GM19035 (cell line): ENCODE measurements around the gene RBM10.

ENCODE experiments used
- ATAC-seq: cut with Tn5 transposase; IDR thresholded peaks from one replicate; pipeline ENCODE4 v1.9.1; 2021; ENCODE audit not compliant: unreplicated experiment

RBM10 gene

DNA sequence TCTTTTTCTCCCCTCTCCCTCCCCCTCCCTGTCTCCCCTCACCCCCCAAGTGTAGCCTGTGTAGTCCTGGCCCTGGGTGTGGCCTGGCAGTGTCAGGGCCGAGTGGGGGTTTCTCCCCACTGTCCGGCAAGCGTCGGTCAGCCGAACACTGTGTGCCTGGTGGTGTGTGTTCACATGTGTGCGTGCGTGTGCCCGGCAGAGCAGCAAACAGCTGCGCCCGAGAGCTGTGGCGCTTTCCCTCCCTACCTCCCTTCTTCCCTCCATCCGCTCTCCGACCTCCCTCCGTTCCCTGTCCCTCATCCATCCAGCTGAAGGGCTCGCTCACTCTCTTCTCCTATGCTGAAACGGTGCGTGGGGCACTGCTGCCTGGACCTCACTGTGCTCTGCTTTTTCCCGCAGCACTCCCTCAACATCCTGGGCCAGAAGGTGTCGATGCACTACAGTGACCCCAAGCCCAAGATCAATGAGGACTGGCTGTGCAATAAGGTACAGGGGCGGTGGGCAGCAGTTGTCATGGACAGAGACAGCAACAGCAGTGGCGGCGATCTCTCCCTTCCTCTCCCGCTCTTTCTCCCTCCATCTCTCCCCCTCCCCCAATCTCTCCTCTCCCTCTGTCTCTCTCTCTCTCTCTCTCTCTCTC, 31.2 kb downstream of the RBM10 start:
- no peak for ATAC-seq

DNA sequence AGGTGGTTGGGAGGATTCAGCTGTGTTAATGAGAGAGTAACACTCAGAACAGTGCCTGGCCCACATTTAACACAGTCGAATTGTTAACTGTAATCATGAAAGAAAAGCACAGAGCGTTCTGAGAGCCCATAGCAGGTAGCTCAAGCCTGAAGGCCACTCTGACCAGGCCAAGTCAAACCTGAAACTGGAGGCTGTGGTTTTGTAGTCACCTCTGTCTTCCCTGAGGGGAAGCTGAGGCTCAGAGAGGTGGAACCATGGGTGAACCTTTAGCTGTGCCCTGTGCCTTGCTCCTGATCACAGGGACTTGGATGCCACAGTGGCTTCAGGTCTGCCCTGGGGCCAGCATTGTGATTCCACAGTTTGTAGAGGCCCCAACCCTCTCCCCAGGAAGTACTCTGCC, 32.1 kb downstream of the RBM10 start:
- no peak for ATAC-seq

DNA sequence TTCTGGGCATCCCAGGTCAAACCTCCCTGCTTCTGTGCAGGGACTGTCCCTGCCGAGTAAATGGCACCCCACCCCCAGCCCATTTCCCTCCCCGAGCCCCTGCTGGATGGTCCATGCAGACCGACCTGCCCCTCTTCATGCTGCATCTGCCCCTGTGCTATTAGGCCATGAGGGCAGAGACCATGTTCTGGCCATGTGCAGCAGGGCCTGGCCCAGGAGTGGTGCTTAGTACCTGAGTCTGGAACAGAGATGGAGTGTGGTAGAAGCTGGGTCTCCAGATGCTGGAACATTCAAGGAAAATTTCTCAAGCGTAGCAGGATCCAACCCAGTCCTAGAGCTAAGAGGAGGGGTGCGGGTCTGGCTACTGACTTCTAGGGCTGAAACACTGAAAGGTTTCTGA, 33.3 kb downstream of the RBM10 start:
- no peak for ATAC-seq

DNA sequence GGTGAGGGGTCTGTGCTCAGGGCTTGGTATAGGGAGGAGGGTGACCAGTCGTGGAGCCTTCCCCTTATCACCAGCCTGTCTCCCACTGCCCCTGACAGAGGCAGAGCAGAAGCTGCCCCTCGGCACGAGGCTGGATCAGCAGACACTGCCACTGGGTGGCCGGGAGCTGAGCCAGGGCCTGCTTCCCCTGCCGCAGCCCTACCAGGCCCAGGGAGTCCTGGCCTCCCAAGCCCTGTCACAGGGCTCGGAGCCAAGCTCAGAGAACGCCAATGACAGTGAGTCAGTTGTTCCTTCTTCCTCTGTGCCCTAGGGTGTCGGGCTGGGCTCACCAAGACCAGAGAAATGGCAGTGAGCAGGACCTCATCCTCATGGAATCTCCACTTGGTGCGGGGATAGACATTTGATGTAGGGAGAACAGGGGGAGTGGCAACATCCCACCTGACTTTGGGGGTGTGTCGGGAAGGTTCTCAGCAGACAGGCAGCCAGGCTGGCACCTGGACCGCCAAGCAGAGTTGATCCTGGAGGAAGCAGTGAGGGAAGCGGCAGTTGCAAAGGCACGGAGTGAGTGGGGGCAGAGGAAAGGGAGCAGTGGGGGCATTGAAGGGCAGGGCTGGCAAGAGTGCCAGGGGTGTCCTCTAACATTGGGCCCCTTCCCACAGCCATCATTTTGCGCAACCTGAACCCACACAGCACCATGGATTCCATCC, 34.4 kb downstream of the RBM10 start:
- ATAC-seq: no peak

DNA sequence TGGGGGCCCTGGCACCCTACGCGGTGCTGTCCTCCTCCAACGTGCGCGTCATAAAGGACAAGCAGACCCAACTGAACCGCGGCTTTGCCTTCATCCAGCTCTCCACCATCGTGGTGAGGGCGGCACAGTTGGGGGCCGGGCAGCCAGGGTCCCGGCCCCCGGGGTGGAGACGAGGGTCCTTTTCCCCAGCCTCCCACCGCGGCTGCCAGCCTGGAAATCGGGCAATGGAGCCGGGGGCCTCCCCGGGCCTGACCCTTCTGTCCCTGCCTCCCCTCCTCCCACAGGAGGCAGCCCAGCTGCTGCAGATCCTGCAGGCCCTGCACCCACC, 34.9 kb downstream of the RBM10 start:
- no peak for ATAC-seq

DNA sequence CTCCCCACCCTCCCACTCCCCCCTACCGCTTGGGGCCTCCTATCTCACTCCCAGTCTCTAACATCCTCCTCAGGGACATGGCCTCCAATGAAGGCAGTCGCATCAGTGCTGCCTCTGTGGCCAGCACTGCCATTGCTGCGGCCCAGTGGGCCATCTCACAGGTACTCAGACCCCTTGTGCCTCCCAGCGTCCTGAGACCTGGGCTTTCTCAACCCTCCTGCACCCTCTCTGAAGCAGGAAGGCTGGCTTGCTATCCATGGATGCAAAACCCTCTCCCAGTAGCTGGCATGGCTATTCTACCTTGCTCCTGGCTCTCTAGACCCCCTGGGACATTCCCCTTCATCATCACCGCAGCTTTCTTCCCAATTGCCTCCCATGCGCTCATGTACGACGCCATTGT, 35.3 kb downstream of the RBM10 start:
- no peak for ATAC-seq

DNA sequence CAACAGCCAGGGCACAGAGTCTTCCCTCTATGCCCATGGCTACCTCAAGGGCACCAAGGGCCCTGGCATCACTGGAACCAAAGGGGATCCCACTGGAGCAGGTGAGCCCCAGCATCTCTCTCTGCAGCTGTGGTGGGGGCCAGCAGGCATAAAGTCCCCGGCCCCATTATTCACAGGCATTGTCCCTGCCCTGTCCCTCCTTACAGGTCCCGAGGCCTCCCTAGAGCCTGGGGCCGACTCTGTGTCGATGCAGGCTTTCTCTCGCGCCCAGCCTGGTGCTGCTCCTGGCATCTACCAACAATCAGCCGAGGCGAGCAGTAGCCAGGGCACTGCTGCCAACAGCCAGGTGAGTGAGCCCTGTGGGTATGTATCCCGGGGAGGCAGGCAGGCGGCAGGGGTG, 36.3 kb downstream of the RBM10 start:
- ATAC-seq: no peak

DNA sequence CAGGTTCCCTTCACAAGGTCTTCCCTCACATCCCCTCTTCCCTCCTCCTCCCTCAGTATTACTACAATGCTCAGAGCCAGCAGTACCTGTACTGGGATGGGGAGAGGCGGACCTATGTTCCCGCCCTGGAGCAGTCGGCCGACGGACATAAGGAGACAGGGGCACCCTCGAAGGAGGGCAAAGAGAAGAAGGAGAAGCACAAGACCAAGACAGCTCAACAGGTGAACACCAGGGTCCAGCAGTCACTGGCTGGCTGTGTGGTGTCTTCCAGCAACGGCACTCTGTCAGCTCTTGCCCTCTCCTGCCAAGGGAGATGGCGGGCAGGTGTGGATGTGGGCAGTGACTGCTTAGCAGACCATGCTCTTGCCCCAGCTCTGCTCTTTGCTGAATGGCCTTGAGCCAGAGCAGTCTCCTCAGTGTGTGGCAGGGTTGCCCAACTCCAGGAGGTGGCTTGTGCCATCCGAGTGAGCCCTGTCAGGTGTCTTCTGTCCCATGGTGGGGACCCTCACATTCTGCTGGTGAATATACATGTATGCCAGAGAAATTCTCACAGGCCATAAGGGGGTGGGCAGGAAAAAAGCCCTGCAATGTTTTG, 37.2 kb downstream of the RBM10 start:
- no peak for ATAC-seq

DNA sequence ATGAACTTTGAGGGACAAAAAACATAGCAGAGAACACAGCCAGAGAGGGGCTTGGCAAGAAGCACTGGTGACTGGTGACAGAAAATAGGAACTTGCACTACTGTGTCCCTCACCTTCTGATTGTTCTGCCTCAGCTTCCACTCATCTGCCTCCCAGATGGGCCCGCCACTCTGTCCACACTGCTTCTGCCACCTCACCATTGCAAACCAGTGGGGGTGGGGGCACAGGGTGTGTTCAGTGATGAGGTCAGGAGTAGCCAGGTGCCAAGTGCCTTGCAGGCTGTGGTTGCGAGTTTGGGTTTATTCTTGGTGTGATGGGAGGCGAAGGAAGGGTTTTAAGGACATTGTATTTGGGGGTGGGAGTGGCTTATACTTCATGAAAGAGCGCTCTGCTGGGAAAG, 39.5 kb downstream of the RBM10 start:
- no peak for ATAC-seq

DNA sequence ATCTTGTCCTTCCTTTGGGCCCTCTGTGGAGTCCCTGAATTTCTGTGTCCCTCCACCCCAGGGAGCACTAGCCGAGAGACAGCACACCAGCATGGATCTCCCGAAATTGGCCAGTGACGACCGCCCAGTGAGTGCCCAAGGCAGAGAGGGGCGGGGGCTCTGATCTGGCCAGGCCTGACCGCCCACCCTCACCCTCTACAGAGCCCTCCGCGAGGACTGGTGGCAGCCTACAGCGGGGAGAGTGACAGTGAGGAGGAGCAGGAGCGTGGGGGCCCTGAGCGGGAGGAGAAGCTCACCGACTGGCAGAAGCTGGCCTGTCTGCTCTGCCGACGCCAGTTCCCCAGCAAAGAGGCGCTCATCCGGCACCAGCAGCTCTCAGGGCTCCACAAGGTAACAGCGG, 40.2 kb downstream of the RBM10 start:
- no peak for ATAC-seq

DNA sequence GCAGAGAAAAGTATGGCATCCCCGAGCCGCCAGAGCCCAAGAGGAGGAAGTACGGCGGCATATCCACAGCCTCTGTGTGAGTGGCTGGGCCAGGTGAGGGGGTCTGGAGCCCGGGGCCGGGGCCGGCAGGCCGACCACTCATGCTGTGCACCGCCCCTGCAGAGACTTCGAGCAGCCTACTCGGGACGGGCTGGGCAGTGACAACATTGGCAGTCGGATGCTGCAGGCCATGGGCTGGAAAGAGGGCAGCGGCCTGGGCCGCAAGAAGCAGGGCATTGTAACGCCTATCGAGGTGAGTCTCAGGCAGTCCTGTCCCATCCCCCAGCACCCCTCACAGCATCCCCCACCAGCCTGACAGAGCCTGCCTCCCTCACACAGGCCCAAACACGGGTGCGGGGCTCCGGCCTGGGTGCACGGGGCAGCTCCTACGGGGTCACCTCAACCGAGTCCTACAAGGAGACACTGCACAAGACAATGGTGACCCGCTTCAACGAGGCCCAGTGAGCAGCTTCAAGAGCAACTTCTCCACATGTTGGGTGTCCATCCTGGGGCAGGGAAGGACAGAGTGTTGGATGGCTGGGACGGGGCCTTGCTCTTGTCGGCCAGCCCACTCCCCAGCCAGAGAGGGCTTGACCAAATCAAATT, 41.2 kb downstream of the RBM10 start:
- no peak for ATAC-seq

DNA sequence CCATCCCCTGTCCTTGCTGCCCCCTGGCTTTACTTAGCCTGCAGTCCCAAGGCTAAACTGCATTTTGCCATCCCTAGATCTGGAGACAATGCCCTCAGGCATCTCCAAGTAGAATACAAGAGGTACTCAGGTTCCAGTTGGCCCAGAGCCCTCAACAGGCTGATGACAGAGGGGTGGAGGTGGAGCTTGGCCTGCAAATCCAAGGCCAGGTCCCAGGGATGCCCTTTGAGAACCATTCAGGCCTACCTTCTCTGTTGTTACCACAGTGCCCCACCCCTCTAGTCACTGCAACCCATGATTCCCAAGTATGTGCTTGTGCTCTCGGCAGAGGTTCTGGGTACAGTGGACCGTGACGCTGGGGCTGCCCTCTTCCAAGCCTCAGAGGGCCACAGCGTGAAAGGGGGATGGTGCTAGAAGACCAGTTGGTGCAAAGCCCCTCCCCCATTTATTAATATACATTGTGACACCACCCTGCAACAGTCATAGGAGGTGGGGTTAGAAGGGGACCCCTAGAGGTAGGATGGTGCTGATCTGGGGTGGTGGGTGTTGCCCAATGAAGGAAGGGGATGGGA, 42.2 kb downstream of the RBM10 start:
- ATAC-seq: no peak

DNA sequence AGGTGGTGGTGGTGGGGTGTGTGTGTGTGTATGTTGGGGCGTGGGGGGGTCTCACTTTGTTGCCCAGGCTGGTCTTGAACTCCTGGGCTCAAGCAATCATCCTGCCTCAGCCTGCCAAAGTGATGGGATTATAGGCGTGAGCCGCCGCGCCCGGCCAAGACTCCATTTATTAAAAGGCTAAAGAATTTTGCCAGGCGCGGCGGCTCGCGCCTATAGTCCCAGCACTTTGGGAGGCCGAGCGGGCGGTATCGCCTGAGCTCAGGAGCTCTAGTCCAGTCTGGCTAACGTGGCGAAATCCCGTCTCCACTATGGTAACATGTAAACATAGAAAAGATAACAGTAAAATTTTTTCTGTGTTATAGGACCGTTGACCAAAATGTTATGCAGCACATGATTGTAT, 44.9 kb downstream of the RBM10 start:
- no peak for ATAC-seq

DNA sequence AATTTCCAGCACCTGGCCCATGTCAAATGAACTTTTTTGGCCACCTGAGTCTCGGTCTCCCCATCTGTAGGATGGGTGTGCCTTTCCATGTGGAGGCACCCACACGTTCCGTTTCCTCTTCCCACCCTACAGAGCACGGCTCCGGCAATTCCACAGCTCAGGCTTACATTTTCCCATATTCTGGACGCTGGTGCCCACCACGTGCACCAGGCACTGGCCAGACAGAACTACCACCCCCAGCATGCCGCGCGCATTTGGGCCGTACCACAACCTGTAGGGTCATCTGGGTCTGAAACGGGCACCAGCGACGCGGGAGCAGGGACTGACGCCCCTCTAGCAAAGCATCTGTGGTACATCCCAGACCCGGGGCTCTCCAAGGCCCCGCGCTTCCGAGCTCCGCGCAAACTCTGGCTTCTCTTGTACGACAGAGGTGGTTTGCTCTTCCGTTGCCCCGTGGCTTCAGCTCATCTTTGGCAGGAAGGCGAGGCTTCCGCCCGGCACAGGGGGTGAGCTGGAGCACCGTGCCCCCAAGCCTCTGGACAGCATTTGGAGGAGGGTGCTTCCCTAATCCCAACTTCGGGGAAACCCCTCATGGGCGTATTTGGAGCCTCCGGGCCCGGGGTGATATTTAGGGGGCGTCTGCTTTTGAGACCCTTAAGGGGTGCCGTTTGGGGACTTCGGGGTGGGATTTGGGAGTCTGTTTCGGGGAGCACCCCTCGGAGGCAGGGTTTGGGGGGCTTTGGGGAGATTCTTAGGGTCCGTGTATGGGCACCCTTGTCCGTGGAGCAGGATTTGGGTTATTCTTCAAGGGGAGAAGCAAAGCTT, 45.6 kb downstream of the RBM10 start:
- ATAC-seq: peak; percentile 49

DNA sequence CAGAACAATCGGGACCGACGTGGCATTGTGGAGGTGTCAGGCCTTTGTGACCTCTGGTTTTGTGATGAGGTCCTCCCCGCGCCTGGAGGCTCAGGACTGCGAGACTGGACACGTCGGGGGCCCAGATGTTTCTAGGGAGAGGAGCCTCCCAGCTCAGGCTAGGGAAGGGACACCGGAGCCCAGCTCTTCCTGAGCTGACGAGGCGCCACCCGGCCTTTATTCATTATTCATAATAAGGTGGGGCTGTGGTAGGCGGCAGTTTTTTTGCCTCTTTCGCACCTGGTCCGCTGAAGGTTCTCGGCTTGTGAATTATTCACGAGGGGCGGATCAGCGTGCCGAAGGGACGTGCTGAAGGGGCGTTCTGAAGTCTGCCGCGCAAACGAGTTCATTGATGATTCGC, 46.3 kb downstream of the RBM10 start:
- ATAC-seq: no peak

DNA sequence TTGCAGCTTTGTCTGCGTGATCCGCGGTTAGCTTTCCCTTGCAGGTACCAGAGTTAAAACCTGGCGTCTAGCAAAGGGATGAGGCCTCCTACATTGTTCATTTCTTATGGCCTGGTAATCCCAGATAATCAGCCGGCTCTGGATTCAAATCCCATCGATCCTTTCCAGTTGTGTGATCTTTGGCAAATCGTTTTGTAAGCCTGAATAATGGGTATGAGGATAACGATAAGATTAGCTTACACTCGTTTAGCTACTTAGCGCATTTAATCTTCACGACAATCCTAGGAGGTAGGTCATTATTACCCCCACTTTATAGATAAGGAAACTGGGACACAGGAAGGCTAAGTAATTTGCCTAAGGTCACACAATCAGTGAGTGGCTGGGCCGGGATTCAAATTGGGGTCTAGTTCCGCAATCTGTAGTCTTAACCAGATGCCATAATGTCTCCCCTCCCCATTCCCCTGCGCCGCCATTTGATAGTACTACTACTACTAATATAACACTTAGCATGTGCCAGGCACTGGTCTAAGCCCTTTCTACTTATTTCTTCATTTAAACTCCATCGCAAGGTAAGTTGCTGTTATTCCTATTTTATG, 46.9 kb downstream of the RBM10 start:
- ATAC-seq: no peak

DNA sequence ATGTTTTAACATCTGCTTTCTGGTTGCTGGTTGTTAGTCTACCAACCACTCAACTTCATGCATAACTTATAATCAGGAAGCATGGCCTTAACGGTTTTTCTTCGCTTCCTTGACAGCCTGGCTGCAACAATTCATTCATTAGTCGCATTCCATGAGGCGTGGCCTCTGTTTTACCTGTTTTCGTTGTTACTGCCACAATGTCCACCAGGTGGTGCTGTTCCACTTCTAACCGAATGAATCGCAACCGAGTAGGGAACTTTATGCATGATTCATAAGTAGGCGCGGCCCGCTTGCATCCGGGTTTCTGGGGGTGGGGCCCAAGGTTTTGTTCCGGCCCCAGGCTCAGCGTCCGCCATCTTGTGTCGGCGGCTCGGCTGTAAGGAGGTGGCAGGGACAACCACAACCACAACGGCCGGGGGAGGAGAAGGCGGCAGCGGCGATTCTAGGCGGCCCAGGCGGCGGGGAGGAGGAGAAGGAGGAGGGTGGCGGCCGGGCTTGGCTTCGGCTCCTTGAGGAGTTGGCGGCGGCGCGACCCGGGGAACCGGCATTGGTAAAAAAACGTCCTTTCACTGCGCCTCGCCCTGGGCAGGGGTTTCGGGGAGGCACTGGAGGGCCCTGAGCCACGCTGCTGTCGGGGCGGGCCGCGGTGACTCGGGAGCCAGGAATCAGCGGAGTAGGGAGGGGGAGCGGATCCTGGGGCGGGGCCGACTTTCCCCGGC, 48.6 kb downstream of the RBM10 start, which contains the start of gene UBA1:
TSS of gene UBA1 (plus strand) at position 355 of the 719 bp plus-strand sequence. CDS start 4,974 bp downstream, outside the sequence.
- peak; percentile 70 for ATAC-seq

DNA sequence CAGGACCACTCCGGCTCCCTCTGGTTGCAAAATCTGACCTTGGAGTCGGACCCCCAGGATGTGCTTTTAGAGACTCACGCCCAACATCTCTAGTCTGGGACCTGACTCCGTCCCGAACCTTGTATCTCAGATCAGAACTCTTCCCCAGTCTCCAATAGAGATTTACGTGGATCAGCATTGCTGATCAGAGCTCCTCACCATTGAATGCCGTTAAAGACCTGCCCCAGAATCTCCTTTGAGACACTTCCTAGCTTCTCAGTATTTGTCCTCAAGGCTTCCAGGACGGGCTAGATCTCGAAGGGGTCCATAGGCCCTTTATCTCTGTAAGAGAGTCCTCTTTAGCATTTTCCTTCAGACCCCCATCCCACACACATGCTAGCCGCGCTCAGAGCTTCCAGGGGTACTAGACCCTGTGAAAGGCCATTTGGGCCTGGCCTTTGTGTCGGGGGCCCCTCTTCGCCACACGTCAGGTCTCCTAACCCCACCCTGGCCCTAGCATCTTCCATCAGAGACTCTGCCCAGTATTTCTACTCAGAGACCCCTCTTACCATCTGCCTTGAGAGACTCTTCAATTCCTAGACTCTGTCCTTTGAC, 49.3 kb downstream of the RBM10 start:
- ATAC-seq: no peak

DNA sequence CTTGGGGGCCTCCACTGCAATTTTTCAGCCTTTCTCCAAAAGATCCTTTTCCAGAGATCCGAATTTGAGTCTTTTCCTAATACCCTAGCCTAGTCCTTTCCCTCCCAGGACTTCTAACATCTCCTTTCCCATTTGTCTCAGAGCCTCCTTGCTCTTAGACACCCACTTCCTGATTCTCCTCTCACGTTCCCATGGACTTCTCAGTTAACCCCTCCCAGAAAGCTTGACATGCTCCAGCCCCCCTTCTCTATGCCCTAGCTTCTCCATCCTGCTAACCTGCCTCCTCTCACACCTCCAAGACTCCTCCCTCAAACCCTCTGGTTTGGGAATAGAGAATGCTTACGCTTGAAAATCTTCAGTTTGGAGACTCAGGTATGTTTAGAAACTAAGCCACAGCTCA, 51.1 kb downstream of the RBM10 start:
- ATAC-seq: no peak
